OCI-LY3 (cell line): Measurements from ENCODE around the gene MXRA8.

Experiments
- EZH2phosphoT487 ChIP-seq: fragments of 200-600 bp; shearing (Covaris generic); IDR thresholded peaks from 2 replicates; pipeline ENCODE4 v1.6.1; 2018; ENCODE audit warnings: antibody characterized with exemption, mixed run types, low read depth
- TF ChIP-seq, protein P1 (sequence below): fragments of 200-600, 300-600 bp; sonication (generic); IDR thresholded peaks from 2 replicates; pipeline ENCODE4 v1.5.1; 2014; ENCODE audit warnings: antibody characterized with exemption, low read length, low read depth

DNA sequence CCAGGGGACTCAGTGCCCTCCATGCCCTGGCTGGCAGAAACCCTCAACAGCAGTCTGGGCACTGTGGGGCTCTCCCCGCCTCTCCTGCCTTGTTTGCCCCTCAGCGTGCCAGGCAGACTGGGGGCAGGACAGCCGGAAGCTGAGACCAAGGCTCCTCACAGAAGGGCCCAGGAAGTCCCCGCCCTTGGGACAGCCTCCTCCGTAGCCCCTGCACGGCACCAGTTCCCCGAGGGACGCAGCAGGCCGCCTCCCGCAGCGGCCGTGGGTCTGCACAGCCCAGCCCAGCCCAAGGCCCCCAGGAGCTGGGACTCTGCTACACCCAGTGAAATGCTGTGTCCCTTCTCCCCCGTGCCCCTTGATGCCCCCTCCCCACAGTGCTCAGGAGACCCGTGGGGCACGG lies 30.1 kb downstream of the MXRA8 start:
- TF ChIP-seq, protein P1, sequence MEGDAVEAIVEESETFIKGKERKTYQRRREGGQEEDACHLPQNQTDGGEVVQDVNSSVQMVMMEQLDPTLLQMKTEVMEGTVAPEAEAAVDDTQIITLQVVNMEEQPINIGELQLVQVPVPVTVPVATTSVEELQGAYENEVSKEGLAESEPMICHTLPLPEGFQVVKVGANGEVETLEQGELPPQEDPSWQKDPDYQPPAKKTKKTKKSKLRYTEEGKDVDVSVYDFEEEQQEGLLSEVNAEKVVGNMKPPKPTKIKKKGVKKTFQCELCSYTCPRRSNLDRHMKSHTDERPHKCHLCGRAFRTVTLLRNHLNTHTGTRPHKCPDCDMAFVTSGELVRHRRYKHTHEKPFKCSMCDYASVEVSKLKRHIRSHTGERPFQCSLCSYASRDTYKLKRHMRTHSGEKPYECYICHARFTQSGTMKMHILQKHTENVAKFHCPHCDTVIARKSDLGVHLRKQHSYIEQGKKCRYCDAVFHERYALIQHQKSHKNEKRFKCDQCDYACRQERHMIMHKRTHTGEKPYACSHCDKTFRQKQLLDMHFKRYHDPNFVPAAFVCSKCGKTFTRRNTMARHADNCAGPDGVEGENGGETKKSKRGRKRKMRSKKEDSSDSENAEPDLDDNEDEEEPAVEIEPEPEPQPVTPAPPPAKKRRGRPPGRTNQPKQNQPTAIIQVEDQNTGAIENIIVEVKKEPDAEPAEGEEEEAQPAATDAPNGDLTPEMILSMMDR, result no peak
- TF ChIP-seq EZH2phosphoT487, result no peak
